ENCODE data around the gene SFXN5.

SFXN5 gene

GRCh38 chr2:72942881-72943418 is 128.6 kb downstream of the SFXN5 start:
- CTCF ChIA-PET, result interaction anchor here (1.6 to 4.5 kb wide), 2 partner anchors 49 to 235 kb away, joined by 4 to 22 read pairs; no protein-coding TSS in a partner anchor
- POLR2A ChIA-PET, result no interaction called here
- TF ChIP-seq CTCF (IDR thresholded peaks at IDR 0.05; ENCODE audit: control extremely low read depth, extremely low read depth, low read depth, missing control alignments), result no peak
- DNase-seq (ENCODE audit: extremely low spot score), result no peak

GRCh38 chr2:72942293-72942692 is 129.2 kb downstream of the SFXN5 start:
- DNase-seq (ENCODE audit: extremely low spot score), result no peak
- ChIA-PET CTCF (interaction anchor here (1.4 to 4.5 kb wide), 4 partner anchors 9 to 235 kb away, joined by 3 to 22 read pairs (median 4); partner anchors contain the start of gene SPR), POLR2A (interaction anchor here (0.7 kb wide), 1 partner anchor 1192 kb away, joined by 3 read pairs; no protein-coding TSS in a partner anchor)
- no peak for TF ChIP-seq CTCF (IDR thresholded peaks at IDR 0.05; ENCODE audit: control extremely low read depth, extremely low read depth, low read depth, missing control alignments)

- ChIA-PET CTCF (interaction anchor here (1.1 to 4.5 kb wide), 4 partner anchors 10 to 257 kb away, joined by 3 to 22 read pairs (median 4); partner anchors contain the start of gene SPR), POLR2A (no interaction called here)
- no peak for TF ChIP-seq CTCF (IDR thresholded peaks at IDR 0.05; ENCODE audit: control extremely low read depth, extremely low read depth, low read depth, missing control alignments)
- DNase-seq (ENCODE audit: extremely low spot score), result no peak
Observed at GRCh38 chr2:72940786-72941185, 130.7 kb downstream of the SFXN5 start.

GRCh38 chr2:72940361-72940760 is 131.2 kb downstream of the SFXN5 start:
- ChIA-PET CTCF (interaction anchor here (1.1 to 4.5 kb wide), 4 partner anchors 8 to 257 kb away, joined by 3 to 22 read pairs (median 4); no protein-coding TSS in a partner anchor), POLR2A (no interaction called here)
- DNase-seq (ENCODE audit: extremely low spot score), result no peak
- no peak for TF ChIP-seq CTCF (IDR thresholded peaks at IDR 0.05; ENCODE audit: control extremely low read depth, extremely low read depth, low read depth, missing control alignments)

GRCh38 chr2:72938455-72938854 is 133.1 kb downstream of the SFXN5 start:
- no peak for DNase-seq (ENCODE audit: extremely low spot score)
- POLR2A ChIA-PET, result no interaction called here
- TF ChIP-seq CTCF (IDR thresholded peaks at IDR 0.05; ENCODE audit: control extremely low read depth, extremely low read depth, low read depth, missing control alignments), result no peak
- CTCF ChIA-PET, result interaction anchor here (4.5 to 7.8 kb wide), 2 partner anchors 44 to 45 kb away, joined by 22 to 85 read pairs; no protein-coding TSS in a partner anchor

- no peak for DNase-seq (ENCODE audit: extremely low spot score)
- ChIA-PET CTCF (interaction anchor here (0.8 to 7.8 kb wide), 2 partner anchors 44 to 240 kb away, joined by 3 to 85 read pairs; no protein-coding TSS in a partner anchor), POLR2A (no interaction called here)
- TF ChIP-seq CTCF (IDR thresholded peaks at IDR 0.05; ENCODE audit: control extremely low read depth, extremely low read depth, low read depth, missing control alignments), result no peak
Observed at GRCh38 chr2:72937356-72937669, 134.2 kb downstream of the SFXN5 start.
